Stimulated activated CD8-positive, alpha-beta memory T cell treated with anti-CD3 and anti-CD28 coated beads, Interleukin-15, amount 100 ng/mL, for 1 hour (primary cell): ENCODE results near the gene CDK17.
"Not testable (repeated sequence)": the region's sequence is repeated elsewhere in the genome, so short reads cannot be mapped to it uniquely, and the experiment has no call there.

Experiments
- DNase-seq: peaks from one replicate; pipeline ENCODE4 v3.0.0-alpha.2; 2020; ENCODE audit warnings: low read depth

The CDK17 gene

GRCh38 chr12:96417688-96418087 lies 17.4 kb upstream of the CDK17 start:
- DNase-seq: not testable (repeated sequence)

GRCh38 chr12:96416033-96416799 lies 16.0 kb upstream of the CDK17 start:
- no peak for DNase-seq

- DNase-seq: no peak
These were observed 14.4 kb upstream of the CDK17 start for GRCh38 chr12:96414637-96415036.

GRCh38 chr12:96412431-96412830 lies 12.2 kb upstream of the CDK17 start:
- no peak for DNase-seq

GRCh38 chr12:96409731-96410130 lies 9.5 kb upstream of the CDK17 start:
- no peak for DNase-seq

GRCh38 chr12:96408993-96409392 lies 8.8 kb upstream of the CDK17 start:
- no peak for DNase-seq

GRCh38 chr12:96407429-96408097 lies 7.3 kb upstream of the CDK17 start:
- not testable (repeated sequence) for DNase-seq

GRCh38 chr12:96404696-96405095 lies 4.5 kb upstream of the CDK17 start:
- no peak for DNase-seq

- no peak for DNase-seq
These were observed 3.6 kb upstream of the CDK17 start for GRCh38 chr12:96403870-96404269.

GRCh38 chr12:96402522-96402921 lies 2.3 kb upstream of the CDK17 start:
- DNase-seq: not testable (repeated sequence)

- DNase-seq: no peak
These were observed 1.8 kb upstream of the CDK17 start for GRCh38 chr12:96402061-96402460.

- no peak for DNase-seq
These were observed 1.0 kb upstream of the CDK17 start for GRCh38 chr12:96401076-96401871.

- DNase-seq: no peak
These were observed 414 bp upstream of the CDK17 start for GRCh38 chr12:96400631-96401075.

GRCh38 chr12:96399120-96399918 lies 920 bp downstream of the CDK17 start:
- peak; percentile 47 for DNase-seq

- no peak for DNase-seq
These were observed 1.7 kb downstream of the CDK17 start for GRCh38 chr12:96398424-96399119.

GRCh38 chr12:96397756-96398423 lies 2.3 kb downstream of the CDK17 start:
- no peak for DNase-seq

- DNase-seq: no peak
These were observed 3.3 kb downstream of the CDK17 start for GRCh38 chr12:96396914-96397313.

GRCh38 chr12:96396209-96396608 lies 4.0 kb downstream of the CDK17 start:
- no peak for DNase-seq

- DNase-seq: no peak
These were observed 5.0 kb downstream of the CDK17 start for GRCh38 chr12:96395236-96395635.

GRCh38 chr12:96393229-96393628 lies 7.0 kb downstream of the CDK17 start:
- not testable (repeated sequence) for DNase-seq

- DNase-seq: no peak
These were observed 7.8 kb downstream of the CDK17 start for GRCh38 chr12:96392397-96392796.
